ENCODE data around the gene YWHAE. TPM values are rescaled to one million over a fixed set of nuclear protein-coding genes. Genes with fewer than 3 reads are reported as not detected.

YWHAE gene
- total RNA-seq, 6 experiments from 2014 or later: 167 to 446 (median 217) TPM

GRCh38 chr17:1376061-1376460 lies 24.0 kb downstream of the YWHAE start:
- H3K9me3 ChIP-seq: no peaks in the 10 kb centered on the region
- 46% methylated on average over 5 of the region's 5 CpGs for WGBS (ENCODE audit: insufficient coverage, low coverage, low lambda C conversion rate, missing lambda C conversion rate)
- no peak overlapping the region for H3K4me3 ChIP-seq
- H3K36me3 ChIP-seq: peaks cover 0 to 2% (median 0%) of the 10 kb centered on the region in 4 donors
- no peak for ATAC-seq
- no peak for TF ChIP-seq POLR2A (IDR thresholded peaks at IDR 0.05)
- TF ChIP-seq, protein P1, sequence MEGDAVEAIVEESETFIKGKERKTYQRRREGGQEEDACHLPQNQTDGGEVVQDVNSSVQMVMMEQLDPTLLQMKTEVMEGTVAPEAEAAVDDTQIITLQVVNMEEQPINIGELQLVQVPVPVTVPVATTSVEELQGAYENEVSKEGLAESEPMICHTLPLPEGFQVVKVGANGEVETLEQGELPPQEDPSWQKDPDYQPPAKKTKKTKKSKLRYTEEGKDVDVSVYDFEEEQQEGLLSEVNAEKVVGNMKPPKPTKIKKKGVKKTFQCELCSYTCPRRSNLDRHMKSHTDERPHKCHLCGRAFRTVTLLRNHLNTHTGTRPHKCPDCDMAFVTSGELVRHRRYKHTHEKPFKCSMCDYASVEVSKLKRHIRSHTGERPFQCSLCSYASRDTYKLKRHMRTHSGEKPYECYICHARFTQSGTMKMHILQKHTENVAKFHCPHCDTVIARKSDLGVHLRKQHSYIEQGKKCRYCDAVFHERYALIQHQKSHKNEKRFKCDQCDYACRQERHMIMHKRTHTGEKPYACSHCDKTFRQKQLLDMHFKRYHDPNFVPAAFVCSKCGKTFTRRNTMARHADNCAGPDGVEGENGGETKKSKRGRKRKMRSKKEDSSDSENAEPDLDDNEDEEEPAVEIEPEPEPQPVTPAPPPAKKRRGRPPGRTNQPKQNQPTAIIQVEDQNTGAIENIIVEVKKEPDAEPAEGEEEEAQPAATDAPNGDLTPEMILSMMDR (IDR thresholded peaks at IDR 0.05): no peak
- DNase-seq: no peak
- no peaks in the 10 kb centered on the region for H3K27me3 ChIP-seq
- H3K27ac ChIP-seq: no peak overlapping the region
- peaks cover 0 to 65% (median 20%) of the 10 kb centered on the region in 4 donors for H3K4me1 ChIP-seq
- intact Hi-C loops (cut with DNase I): no loop called here

DNA sequence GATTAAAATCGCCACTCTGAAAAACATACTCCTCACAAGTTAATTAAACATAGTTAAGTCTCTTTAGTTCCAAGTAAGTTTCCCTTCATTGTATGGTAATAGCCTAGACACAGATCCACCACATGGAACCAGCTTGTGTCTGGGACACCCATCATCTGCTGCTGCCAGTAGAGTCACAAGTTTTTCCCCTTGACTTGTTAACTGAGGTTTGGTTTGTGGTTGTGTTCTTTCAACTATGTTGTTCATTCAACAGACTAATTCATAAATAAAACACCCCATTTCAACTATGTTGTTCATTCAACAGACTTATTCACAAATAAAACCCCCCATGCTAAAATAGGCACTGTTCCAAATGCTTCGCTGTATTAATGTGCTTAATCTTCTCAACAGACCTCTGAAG lies 24.4 kb downstream of the YWHAE start:
- Histone ChIP-seq H3K27me3 (no peaks in the 10 kb centered on the region), H3K27ac (no peak overlapping the region), H3K36me3 (peaks cover 0 to 2% (median 0%) of the 10 kb centered on the region in 4 donors), H3K9me3 (no peaks in the 10 kb centered on the region), H3K4me3 (no peak overlapping the region), H3K4me1 (peaks cover 0 to 61% (median 18%) of the 10 kb centered on the region in 4 donors)
- no peak for DNase-seq
- 24% methylated on average over 2 of the region's 2 CpGs for WGBS (ENCODE audit: insufficient coverage, low coverage, low lambda C conversion rate, missing lambda C conversion rate)
- intact Hi-C loops (cut with DNase I): no loop called here
- ATAC-seq: no peak
- no peak for TF ChIP-seq POLR2A (IDR thresholded peaks at IDR 0.05)
- TF ChIP-seq, protein P1 (IDR thresholded peaks at IDR 0.05): no peak

GRCh38 chr17:1374431-1375177 lies 25.4 kb downstream of the YWHAE start:
- H3K36me3 ChIP-seq: peaks cover 0 to 2% (median 0%) of the 10 kb centered on the region in 4 donors
- no peak overlapping the region for H3K4me3 ChIP-seq
- intact Hi-C loops (cut with DNase I): no loop called here
- peak; percentile 20 to 36 (median 34) for ATAC-seq
- no peak for DNase-seq
- TF ChIP-seq, protein P1 (IDR thresholded peaks at IDR 0.05): no peak
- no peak for TF ChIP-seq POLR2A (IDR thresholded peaks at IDR 0.05)
- no peaks in the 10 kb centered on the region for H3K27me3 ChIP-seq
- no peak overlapping the region for H3K27ac ChIP-seq
- 49% methylated on average over 10 of the region's 10 CpGs for WGBS (ENCODE audit: insufficient coverage, low coverage, low lambda C conversion rate, missing lambda C conversion rate)
- H3K4me1 ChIP-seq: peaks cover 0 to 54% (median 14%) of the 10 kb centered on the region in 4 donors
- H3K9me3 ChIP-seq: no peaks in the 10 kb centered on the region

GRCh38 chr17:1373707-1374237 lies 26.2 kb downstream of the YWHAE start:
- H3K27ac ChIP-seq: no peak overlapping the region

More at GRCh38 chr17:1373707-1374237, 26.2 kb downstream of the YWHAE start:
- 51% methylated on average over 8 of the region's 9 CpGs for WGBS (ENCODE audit: insufficient coverage, low coverage, low lambda C conversion rate, missing lambda C conversion rate)
- Histone ChIP-seq H3K36me3 (peaks cover 0 to 2% (median 0%) of the 10 kb centered on the region in 4 donors), H3K4me1 (peaks cover 0 to 50% (median 14%) of the 10 kb centered on the region in 4 donors), H3K27me3 (no peaks in the 10 kb centered on the region), H3K4me3 (no peak overlapping the region), H3K9me3 (no peaks in the 10 kb centered on the region)
- intact Hi-C loops (cut with DNase I): no loop called here
- DNase-seq (no peak), ATAC-seq (peak in 2 of 4 donors; percentile 13 to 28)
- TF ChIP-seq POLR2A (IDR thresholded peaks at IDR 0.05): no peak
- TF ChIP-seq, protein P1 (IDR thresholded peaks at IDR 0.05): no peak

All from right lobe of liver (tissue), 6 donors.